GM18502 (cell line): ENCODE measurements around the gene SEC24D.
A peak's percentile ranks its signal among the peaks of the same experiment; 100 is the strongest.

Experiments used
- ATAC-seq: cut with Tn5 transposase; IDR thresholded peaks from one replicate; pipeline ENCODE4 v1.9.1; 2021; ENCODE audit warnings: mild to moderate bottlenecking; ENCODE audit not compliant: unreplicated experiment, poor library complexity

SEC24D gene

GRCh38 chr4:118730683-118731082 lies 105.2 kb downstream of the SEC24D start:
- no peak for ATAC-seq

GRCh38 chr4:118729287-118730286 lies 106.3 kb downstream of the SEC24D start:
- ATAC-seq, result no peak

- no peak for ATAC-seq
Measured at GRCh38 chr4:118727360-118727759, 108.6 kb downstream of the SEC24D start.

- ATAC-seq, result no peak
Measured at GRCh38 chr4:118723369-118723768, 112.6 kb downstream of the SEC24D start.

- ATAC-seq, result no peak
Measured at GRCh38 chr4:118721752-118722151, 114.2 kb downstream of the SEC24D start.

- ATAC-seq, result no peak
Measured at GRCh38 chr4:118718511-118719170, 117.3 kb downstream of the SEC24D start.

GRCh38 chr4:118716304-118716703 lies 119.6 kb downstream of the SEC24D start:
- no peak for ATAC-seq

GRCh38 chr4:118714682-118715081 lies 121.2 kb downstream of the SEC24D start:
- no peak for ATAC-seq

GRCh38 chr4:118712872-118713271 lies 123.1 kb downstream of the SEC24D start:
- ATAC-seq, result peak; percentile 39

- no peak for ATAC-seq
Measured at GRCh38 chr4:118711052-118711451, 124.9 kb downstream of the SEC24D start.

GRCh38 chr4:118703118-118703517 lies 132.8 kb downstream of the SEC24D start:
- no peak for ATAC-seq

GRCh38 chr4:118684873-118685811 lies 150.8 kb downstream of the SEC24D start, which contains the start of gene METTL14:
Gene METTL14, plus strand, starts transcription at chr4:118685392. Its CDS starts 143 bp downstream, at chr4:118685535.
- peak; percentile 99 for ATAC-seq

GRCh38 chr4:118683513-118683912 lies 152.4 kb downstream of the SEC24D start:
- no peak for ATAC-seq

- no peak for ATAC-seq
Measured at GRCh38 chr4:118682928-118683327, 153.0 kb downstream of the SEC24D start.

GRCh38 chr4:118680808-118681207 lies 155.1 kb downstream of the SEC24D start:
- no peak for ATAC-seq

- ATAC-seq, result no peak
Measured at GRCh38 chr4:118676128-118676527, 159.8 kb downstream of the SEC24D start.
